ENCODE measurements around the gene POF1B.
A peak's percentile ranks its signal among the peaks of the same experiment; 100 is the strongest.
"Not testable (repeated sequence)": the region's sequence is repeated elsewhere in the genome, so short reads cannot be mapped to it uniquely, and the experiment has no call there.

POF1B gene
- total RNA-seq: 0 to 1.5 (median 0) reads per million in 17 experiments

DNA sequence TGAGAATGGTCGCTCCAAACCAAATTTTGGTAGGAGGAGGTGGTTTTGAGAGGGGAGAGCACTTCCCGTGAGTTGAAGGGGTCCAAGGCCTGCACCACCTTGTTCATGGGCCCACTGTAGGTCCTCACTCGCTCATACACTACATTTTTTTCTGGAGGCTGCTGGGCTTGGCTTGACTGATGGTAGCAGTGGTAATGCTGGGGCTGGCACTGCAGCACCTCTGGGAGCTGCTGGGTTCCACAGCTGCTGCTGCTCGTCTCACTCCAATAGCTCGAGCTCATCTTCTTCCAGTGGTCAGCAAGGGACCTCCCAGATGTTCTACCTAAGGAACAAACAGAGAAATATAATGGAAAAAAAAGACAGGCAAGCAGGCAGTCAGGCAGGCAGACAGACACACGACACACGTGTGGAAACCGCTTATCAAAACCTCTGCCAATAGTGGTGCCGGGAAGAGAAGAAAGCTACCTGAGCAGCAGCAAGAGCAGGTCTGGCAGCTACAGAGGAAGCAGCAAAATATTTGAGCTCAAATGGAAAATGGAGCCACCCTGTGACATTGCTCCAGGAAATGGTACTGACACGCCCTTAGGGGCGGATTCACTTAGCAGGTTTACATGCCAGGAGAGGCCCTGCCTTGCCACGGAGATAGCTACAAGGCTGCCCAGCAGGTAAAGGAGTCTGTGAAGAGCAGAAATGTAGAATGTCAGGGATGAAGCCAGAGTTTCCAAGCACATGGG lies at the start of gene POF1B:
POF1B (minus strand) TSS at position 492 of the 734 bp plus-strand sequence; CDS start at position 281, 211 bp downstream.
- DNase-seq: no peak

- DNase-seq: no peak
Measured at GRCh38 chrX:85429066-85429465, 49.6 kb upstream of the POF1B start.

DNA sequence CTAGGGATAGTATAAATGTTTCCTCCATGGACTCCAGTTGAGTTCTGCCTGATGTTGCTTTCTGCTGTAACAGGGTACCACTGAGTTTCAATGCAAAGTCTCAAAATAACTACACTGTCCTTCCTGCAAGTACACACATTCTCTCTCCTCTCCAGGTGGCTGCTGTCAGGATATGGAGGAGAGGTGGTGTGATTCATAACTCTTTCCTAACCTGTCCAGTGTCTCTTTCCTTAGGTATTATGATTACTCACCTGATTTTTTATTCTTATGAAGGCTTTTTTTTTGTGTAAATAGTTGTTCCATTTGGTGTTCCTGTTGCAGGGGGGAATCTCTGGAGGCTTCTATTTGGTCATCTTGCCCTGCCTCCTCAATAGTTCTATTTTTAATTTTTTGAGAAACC lies 39.8 kb upstream of the POF1B start:
- DNase-seq: no peak

- DNase-seq: no peak
Measured at GRCh38 chrX:85391878-85392238, 12.4 kb upstream of the POF1B start.

DNA sequence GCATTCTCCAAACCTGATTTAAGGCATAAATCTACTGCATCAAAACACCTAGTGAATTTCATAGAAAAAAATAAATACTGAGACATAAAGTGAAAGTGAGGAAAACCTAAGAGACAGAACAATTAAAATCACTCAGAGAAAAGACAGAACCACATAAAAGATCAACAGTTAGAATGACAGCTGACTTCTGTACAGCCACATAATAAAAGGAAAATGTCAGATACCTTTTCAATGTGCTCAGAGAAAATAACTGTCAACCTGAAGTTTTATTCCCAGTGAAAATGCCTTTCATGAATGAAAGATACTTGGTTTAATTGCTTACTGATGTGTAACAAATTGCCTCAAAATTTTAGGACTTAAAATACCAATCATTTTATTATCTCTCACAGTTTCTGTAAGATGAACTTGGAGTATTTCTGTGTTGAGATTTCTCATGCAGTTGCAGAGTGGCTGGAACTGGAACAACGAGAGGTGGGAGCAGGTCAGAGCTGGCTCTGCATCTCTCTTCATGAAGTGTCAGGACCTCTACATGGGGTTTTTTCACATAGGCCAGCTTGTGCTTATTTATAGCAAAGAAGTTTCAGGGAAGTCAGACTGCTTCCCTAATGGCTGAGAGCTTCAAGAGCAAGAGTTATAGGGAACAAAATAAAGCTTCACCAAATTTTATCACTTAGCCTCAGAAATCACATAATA lies 11.9 kb upstream of the POF1B start:
- DNase-seq: no peak

GRCh38 chrX:85381602-85382001 lies 2.1 kb upstream of the POF1B start:
- DNase-seq: no peak

GRCh38 chrX:85378461-85378860 lies 1.0 kb downstream of the POF1B start:
- no peak for DNase-seq

- no peak for DNase-seq
Measured at GRCh38 chrX:85375333-85375738, 4.1 kb downstream of the POF1B start.

GRCh38 chrX:85365370-85365995 lies 14.0 kb downstream of the POF1B start:
- no peak for DNase-seq

- DNase-seq: no peak
Measured at GRCh38 chrX:85359051-85359450, 20.4 kb downstream of the POF1B start.

- DNase-seq: no peak
Measured at GRCh38 chrX:85345523-85345922, 33.9 kb downstream of the POF1B start.

DNA sequence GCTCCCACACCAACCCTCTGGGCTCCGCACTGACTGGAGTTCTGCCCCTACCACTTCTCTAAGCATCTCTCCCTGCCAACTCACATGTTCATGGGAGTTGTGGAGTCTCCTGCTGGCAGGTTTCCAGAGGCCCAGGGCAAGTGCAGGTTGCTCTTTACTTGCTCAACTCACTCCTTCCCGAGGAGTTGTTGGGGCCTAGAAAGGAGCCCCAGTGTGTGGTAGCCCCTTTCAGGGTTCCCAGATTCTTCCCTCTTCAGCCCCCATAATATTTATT lies 52.5 kb downstream of the POF1B start:
- DNase-seq: no peak

GRCh38 chrX:85326234-85327059 lies 53.0 kb downstream of the POF1B start:
- no peak for DNase-seq

DNA sequence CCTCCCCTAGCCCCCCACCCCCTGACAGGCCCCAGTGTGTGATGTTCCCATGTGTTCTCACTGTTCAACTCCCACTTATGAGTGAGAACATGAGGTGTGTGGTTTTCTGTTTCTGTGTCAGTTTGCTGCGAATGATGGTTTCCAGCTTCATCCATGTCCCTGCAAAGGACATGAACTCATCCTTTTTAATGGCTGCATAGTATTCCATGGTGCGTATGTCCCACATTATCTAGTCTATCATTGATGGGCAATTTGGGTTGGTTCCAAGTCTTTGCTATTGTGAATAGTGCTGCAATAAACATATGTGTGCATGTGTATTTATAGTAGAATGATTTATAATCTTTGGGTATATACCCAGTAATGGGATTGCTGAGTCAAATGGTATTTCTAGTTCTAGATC lies 68.1 kb downstream of the POF1B start:
- not testable (repeated sequence) for DNase-seq

DNA sequence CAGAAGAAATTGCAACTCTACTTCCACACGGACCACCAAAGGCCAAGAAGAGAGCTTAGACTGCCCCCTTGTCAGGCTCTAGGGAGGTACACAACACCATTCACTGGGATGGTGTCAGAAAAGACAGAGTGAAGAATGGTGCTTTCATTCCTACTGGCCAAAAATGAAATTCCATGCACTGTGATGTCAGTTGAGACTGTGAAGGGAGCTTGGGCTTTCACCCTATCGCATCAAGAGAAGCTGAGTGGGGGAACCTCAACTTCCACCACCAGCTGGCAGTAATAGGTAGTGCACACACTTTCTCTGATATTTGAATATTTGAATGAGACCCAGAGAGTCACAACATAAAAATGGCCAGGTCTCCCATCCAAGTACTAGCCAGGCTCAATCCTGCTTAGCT lies 69.7 kb downstream of the POF1B start:
- DNase-seq: no peak

- DNase-seq: no peak
Measured at GRCh38 chrX:85303544-85303943, 75.9 kb downstream of the POF1B start.

DNA sequence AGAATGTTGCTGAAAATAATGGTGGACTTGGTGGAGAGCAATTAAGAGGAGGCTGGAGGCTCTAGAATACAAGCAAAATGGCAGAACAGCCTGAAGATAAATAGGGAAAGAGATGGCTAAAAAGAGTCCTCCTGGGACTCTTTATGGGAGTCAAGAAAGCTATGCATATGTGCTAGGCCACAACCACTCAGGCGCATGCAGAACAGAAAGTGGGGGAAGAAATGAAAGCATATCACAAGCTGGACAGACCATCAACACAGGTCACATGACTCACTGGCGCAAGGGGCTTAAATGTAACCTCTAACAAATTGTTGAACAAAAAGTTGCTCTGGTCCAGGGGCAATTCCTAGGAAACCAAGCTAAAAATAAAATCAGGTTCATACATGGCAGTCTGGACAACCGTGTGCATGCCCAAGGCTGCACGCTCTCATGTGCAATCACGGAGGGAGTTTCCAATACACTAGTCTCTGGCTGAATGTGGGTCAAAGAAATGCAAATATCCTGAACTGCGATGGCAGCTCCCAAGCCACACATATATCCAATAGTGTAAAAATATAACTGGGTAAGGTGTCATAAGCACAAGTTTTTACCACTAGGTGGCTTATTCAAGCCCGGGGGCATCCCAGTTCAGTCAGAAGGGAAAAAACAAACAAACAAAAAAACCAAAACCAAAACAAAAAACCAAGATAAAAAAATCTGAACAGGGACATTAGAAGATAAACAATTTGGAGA lies 90.3 kb downstream of the POF1B start:
- DNase-seq: no peak

DNA sequence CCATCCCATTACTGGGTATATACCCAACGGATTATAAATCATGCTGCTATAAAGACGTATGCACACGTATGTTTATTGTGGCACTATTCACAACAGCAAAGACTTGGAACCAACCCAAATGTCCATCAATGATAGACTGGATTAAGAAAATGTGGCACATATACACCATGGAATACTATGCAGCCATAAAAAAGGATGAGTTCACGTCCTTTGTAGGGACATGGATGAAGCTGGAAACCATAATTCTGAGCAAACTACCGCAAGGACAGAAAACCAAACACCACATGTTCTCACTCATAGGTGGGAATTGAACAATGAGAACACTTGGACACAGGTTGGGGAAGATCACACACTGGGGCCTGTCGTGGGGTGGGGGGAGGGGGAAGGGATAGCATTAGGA lies 94.2 kb downstream of the POF1B start:
- not testable (repeated sequence) for DNase-seq

- DNase-seq: peak in 3 of 4 experiments; percentile 3 to 19 (median 18)
Measured at GRCh38 chrX:85244450-85245211, 134.8 kb downstream of the POF1B start.

DNA sequence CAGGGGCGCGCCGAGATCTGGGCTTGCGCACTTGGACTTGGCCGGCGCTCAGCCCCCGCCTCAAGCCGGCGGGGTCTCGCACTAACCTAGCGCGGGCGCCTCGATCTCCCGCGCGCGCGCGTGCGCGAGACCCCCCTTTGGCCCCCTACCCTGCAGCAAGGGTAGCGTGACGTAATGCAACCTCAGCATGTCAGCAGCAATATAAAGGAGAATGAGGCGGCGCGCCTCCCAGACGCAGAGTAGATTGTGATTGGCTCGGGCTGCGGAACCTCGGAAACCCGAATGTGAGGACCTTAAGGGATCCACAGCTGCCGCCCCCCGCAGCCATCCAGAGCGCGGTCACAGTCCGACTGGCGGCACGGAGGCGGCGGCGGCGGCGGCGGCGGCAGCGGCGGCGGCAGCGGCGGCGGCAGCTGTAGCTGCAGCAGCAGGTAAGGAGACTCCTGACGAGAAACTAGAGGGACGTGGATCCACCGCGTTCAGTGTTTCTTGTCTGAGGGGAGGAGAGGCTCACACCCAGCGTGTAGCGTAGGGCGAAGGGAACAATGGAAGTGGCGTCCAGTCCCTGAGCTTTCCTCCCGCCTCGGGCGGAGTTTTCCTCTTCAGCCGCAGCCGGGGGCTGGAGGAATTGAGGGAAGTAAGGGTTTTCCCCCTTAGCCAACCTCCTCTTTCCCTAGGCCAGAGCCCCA lies 135.6 kb downstream of the POF1B start, which contains the start of the genes SATL1 and ZNF711:
SATL1 (minus strand) TSS at position 19 of the 689 bp plus-strand sequence. CDS start 134,811 bp downstream, outside the sequence.
ZNF711 (plus strand) TSS at position 231 of the 689 bp plus-strand sequence. CDS start 3,582 bp downstream, outside the sequence.
- peak; percentile 17 to 38 (median 26) for DNase-seq

- DNase-seq: no peak
Measured at GRCh38 chrX:85243155-85243554, 136.3 kb downstream of the POF1B start.

Measured in suppressor macrophage (primary cell).